22Rv1 (cell line): ENCODE results near the gene C5orf24.
"Not testable (repeated sequence)": the region's sequence is repeated elsewhere in the genome, so short reads cannot be mapped to it uniquely, and the experiment has no call there.

Source experiments
- ZFX ChIP-seq: fragments of 450-650 bp; IDR thresholded peaks from 2 replicates; pipeline ENCODE4 v1.6.1; 2017; ENCODE audit warnings: antibody characterized with exemption, borderline replicate concordance
- TF ChIP-seq, protein P1 (sequence below): fragments of 450-650 bp; IDR thresholded peaks from 2 replicates; pipeline ENCODE4 v1.5.1; 2017; ENCODE audit warnings: mild to moderate bottlenecking

DNA sequence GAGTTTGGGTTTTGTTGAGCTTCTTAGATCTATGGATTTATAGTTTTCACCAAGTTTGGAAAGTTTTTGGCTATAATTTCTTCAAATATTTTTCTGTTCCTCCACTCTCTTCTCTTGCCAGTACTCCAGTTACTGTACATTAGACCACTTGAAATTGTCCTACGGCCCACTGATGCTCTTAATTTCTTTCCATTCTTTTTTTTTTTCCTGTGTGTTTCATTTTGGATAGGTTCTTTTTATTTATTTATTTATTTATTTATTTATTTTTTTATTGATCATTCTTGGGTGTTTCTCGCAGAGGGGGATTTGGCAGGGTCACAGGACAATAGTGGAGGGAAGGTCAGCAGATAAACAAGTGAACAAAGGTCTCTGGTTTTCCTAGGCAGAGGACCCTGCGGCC lies 35.2 kb downstream of the C5orf24 start:
- TF ChIP-seq, protein P1, sequence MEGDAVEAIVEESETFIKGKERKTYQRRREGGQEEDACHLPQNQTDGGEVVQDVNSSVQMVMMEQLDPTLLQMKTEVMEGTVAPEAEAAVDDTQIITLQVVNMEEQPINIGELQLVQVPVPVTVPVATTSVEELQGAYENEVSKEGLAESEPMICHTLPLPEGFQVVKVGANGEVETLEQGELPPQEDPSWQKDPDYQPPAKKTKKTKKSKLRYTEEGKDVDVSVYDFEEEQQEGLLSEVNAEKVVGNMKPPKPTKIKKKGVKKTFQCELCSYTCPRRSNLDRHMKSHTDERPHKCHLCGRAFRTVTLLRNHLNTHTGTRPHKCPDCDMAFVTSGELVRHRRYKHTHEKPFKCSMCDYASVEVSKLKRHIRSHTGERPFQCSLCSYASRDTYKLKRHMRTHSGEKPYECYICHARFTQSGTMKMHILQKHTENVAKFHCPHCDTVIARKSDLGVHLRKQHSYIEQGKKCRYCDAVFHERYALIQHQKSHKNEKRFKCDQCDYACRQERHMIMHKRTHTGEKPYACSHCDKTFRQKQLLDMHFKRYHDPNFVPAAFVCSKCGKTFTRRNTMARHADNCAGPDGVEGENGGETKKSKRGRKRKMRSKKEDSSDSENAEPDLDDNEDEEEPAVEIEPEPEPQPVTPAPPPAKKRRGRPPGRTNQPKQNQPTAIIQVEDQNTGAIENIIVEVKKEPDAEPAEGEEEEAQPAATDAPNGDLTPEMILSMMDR = not testable (repeated sequence)
- not testable (repeated sequence) for TF ChIP-seq ZFX
